Activated T-helper 1 cell treated with anti-CD3 and anti-CD28 coated beads, Interleukin-2, amount 50 U/mL, for 16 hours (primary cell): ENCODE data around the gene AKR1D1.

Experiments
- DNase-seq, 2 donors: peaks; one replicate each; pipeline ENCODE4 v3.0.0-alpha.2; 2020; ENCODE audit warnings: low read depth in 1 of 2, low spot score in 1 of 2

Gene AKR1D1

GRCh38 chr7:138163800-138164199, 87.5 kb downstream of the AKR1D1 start:
- no peak for DNase-seq

- no peak for DNase-seq
Observed at GRCh38 chr7:138164804-138165203, 88.5 kb downstream of the AKR1D1 start.

- DNase-seq: no peak
Observed at GRCh38 chr7:138166681-138167080, 90.4 kb downstream of the AKR1D1 start.

GRCh38 chr7:138167222-138167621, 91.0 kb downstream of the AKR1D1 start:
- no peak for DNase-seq

- DNase-seq: no peak
Observed at GRCh38 chr7:138167869-138168296, 91.6 kb downstream of the AKR1D1 start.
